Measurements from ENCODE around the gene SRC. TPM values are rescaled to one million over a fixed set of nuclear protein-coding genes. Genes with fewer than 3 reads are reported as not detected.

SRC gene
- polyA plus RNA-seq, 1 of the 3 experiments (the other 2 are of a cell fraction) = 23.8 TPM

DNA sequence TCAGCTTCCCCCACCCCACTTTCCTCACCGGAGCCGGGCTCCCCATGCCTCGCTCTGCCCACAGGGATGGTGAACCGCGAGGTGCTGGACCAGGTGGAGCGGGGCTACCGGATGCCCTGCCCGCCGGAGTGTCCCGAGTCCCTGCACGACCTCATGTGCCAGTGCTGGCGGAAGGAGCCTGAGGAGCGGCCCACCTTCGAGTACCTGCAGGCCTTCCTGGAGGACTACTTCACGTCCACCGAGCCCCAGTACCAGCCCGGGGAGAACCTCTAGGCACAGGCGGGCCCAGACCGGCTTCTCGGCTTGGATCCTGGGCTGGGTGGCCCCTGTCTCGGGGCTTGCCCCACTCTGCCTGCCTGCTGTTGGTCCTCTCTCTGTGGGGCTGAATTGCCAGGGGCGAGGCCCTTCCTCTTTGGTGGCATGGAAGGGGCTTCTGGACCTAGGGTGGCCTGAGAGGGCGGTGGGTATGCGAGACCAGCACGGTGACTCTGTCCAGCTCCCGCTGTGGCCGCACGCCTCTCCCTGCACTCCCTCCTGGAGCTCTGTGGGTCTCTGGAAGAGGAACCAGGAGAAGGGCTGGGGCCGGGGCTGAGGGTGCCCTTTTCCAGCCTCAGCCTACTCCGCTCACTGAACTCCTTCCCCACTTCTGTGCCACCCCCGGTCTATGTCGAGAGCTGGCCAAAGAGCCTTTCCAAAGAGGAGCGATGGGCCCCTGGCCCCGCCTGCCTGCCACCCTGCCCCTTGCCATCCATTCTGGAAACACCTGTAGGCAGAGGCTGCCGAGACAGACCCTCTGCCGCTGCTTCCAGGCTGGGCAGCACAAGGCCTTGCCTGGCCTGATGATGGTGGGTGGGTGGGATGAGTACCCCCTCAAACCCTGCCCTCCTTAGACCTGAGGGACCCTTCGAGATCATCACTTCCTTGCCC is 57.4 kb downstream of the SRC start:
- no peaks in the 10 kb centered on the region for H3K9me3 ChIP-seq
- peak overlapping the region in 1 of 2 experiments; percentile 29; a peak in 1 of 4 replicates for H3K27ac ChIP-seq (ENCODE audit: low read depth in 2 of 2, low read length in 1 of 2)
- no peak overlapping the region for H3K9ac ChIP-seq
- no peak overlapping the region for H3K4me3 ChIP-seq (ENCODE audit: low read depth in 2 of 2, low read length in 1 of 2)
- peaks cover 16% of the 10 kb centered on the region for H3F3A ChIP-seq (replicated peaks; ENCODE audit: insufficient read depth)
- peaks cover 0 to 26% of the 10 kb centered on the region in 2 experiments; a peak in 1 of 4 replicates for H3K4me1 ChIP-seq (ENCODE audit: control insufficient read depth in 1 of 2, insufficient read depth in 2 of 2, low read depth in 1 of 2, low read length in 1 of 2)
- H3K4me2 ChIP-seq = no peak overlapping the region
- H3K79me2 ChIP-seq (ENCODE audit: insufficient read depth) = no peaks in the 10 kb centered on the region
- TF ChIP-seq, protein P1, sequence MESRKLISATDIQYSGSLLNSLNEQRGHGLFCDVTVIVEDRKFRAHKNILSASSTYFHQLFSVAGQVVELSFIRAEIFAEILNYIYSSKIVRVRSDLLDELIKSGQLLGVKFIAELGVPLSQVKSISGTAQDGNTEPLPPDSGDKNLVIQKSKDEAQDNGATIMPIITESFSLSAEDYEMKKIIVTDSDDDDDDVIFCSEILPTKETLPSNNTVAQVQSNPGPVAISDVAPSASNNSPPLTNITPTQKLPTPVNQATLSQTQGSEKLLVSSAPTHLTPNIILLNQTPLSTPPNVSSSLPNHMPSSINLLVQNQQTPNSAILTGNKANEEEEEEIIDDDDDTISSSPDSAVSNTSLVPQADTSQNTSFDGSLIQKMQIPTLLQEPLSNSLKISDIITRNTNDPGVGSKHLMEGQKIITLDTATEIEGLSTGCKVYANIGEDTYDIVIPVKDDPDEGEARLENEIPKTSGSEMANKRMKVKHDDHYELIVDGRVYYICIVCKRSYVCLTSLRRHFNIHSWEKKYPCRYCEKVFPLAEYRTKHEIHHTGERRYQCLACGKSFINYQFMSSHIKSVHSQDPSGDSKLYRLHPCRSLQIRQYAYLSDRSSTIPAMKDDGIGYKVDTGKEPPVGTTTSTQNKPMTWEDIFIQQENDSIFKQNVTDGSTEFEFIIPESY (IDR thresholded peaks at IDR 0.05; ENCODE audit: borderline replicate concordance, low read depth) = no peak
- TF ChIP-seq RFX5 (IDR thresholded peaks at IDR 0.05; ENCODE audit: low read length) (no peak), NRF1 (IDR thresholded peaks at IDR 0.05; ENCODE audit: low read depth, low read length) (no peak), EP300 (IDR thresholded peaks at IDR 0.05; ENCODE audit: borderline replicate concordance in 1 of 2, low read depth in 1 of 2, low read length in 1 of 2) (no peak), CHD2 (IDR thresholded peaks at IDR 0.05; ENCODE audit: low read length, partially characterized antibody) (no peak)
- no peaks in the 10 kb centered on the region for H3K27me3 ChIP-seq (ENCODE audit: insufficient read depth)
- peaks cover 7 to 32% of the 10 kb centered on the region in 2 experiments for H3K36me3 ChIP-seq (replicated peaks in 1 of 2; ENCODE audit: control insufficient read depth in 1 of 2, insufficient read depth in 2 of 2, low read length in 1 of 2)
- POLR2A ChIA-PET = no interaction called here
- CTCF ChIA-PET = interaction anchor here (1.0 to 1.3 kb wide), 2 partner anchors 18 to 208 kb away, joined by 3 to 4 read pairs; no protein-coding TSS in a partner anchor
- no peaks in the 10 kb centered on the region for H3K9me2 ChIP-seq
- no peaks in the 10 kb centered on the region for H4K20me1 ChIP-seq (ENCODE audit: insufficient read depth)
- no peak for DNase-seq
- WGBS (ENCODE audit: low lambda C conversion rate) = 93% methylated on average over 25 of the region's 37 CpGs
- no peak overlapping the region for H2AFZ ChIP-seq (ENCODE audit: low read depth)

DNA sequence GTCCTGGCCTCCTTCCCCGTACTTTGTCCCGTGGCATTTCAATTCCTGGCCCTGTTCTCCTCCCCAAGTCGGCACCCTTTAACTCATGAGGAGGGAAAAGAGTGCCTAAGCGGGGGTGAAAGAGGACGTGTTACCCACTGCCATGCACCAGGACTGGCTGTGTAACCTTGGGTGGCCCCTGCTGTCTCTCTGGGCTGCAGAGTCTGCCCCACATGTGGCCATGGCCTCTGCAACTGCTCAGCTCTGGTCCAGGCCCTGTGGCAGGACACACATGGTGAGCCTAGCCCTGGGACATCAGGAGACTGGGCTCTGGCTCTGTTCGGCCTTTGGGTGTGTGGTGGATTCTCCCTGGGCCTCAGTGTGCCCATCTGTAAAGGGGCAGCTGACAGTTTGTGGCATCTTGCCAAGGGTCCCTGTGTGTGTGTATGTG is 58.5 kb downstream of the SRC start:
- H3K9me2 ChIP-seq = no peaks in the 10 kb centered on the region
- H3K27me3 ChIP-seq (ENCODE audit: insufficient read depth) = no peaks in the 10 kb centered on the region
- no peak overlapping the region for H3K4me3 ChIP-seq (ENCODE audit: low read depth in 2 of 2, low read length in 1 of 2)
- no peaks in the 10 kb centered on the region for H4K20me1 ChIP-seq (ENCODE audit: insufficient read depth)
- ChIA-PET POLR2A (no interaction called here), CTCF (interaction anchor here (0.6 to 1.7 kb wide), 2 partner anchors 8 to 19 kb away, joined by 3 to 5 read pairs; no protein-coding TSS in a partner anchor)
- 95% methylated on average over 5 of the region's 6 CpGs for WGBS (ENCODE audit: low lambda C conversion rate)
- peaks cover 5 to 24% of the 10 kb centered on the region in 2 experiments for H3K36me3 ChIP-seq (replicated peaks in 1 of 2; ENCODE audit: control insufficient read depth in 1 of 2, insufficient read depth in 2 of 2, low read length in 1 of 2)
- H3K9me3 ChIP-seq = no peaks in the 10 kb centered on the region
- peak overlapping the region in 1 of 2 experiments; percentile 29; a peak in 1 of 4 replicates for H3K27ac ChIP-seq (ENCODE audit: low read depth in 2 of 2, low read length in 1 of 2)
- no peak overlapping the region for H3K9ac ChIP-seq
- no peak overlapping the region for H3K4me2 ChIP-seq
- H3F3A ChIP-seq (replicated peaks; ENCODE audit: insufficient read depth) = peaks cover 16% of the 10 kb centered on the region
- H2AFZ ChIP-seq (ENCODE audit: low read depth) = no peak overlapping the region
- H3K4me1 ChIP-seq (ENCODE audit: control insufficient read depth in 1 of 2, insufficient read depth in 2 of 2, low read depth in 1 of 2, low read length in 1 of 2) = peaks cover 0 to 35% of the 10 kb centered on the region in 2 experiments; a peak in 1 of 4 replicates
- DNase-seq = no peak
- no peaks in the 10 kb centered on the region for H3K79me2 ChIP-seq (ENCODE audit: insufficient read depth)
- TF ChIP-seq, protein P2, sequence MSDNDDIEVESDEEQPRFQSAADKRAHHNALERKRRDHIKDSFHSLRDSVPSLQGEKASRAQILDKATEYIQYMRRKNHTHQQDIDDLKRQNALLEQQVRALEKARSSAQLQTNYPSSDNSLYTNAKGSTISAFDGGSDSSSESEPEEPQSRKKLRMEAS (IDR thresholded peaks at IDR 0.05; ENCODE audit: low read depth) = no peak
- TF ChIP-seq EZH2phosphoT487 (IDR thresholded peaks at IDR 0.05; ENCODE audit: borderline replicate concordance, low read depth) (no peak), RCOR1 (IDR thresholded peaks at IDR 0.05; ENCODE audit: low read length) (no peak), NRF1 (IDR thresholded peaks at IDR 0.05; ENCODE audit: low read depth, low read length) (no peak), SMC3 (IDR thresholded peaks at IDR 0.05; ENCODE audit: low read depth, low read length) (no peak), RAD21 (IDR thresholded peaks at IDR 0.05; ENCODE audit: low read length) (no peak), FOXM1 (IDR thresholded peaks at IDR 0.05; ENCODE audit: low read depth) (no peak), TEAD4 (IDR thresholded peaks at IDR 0.05; ENCODE audit: borderline replicate concordance, insufficient read depth) (no peak)
- TF ChIP-seq, protein P1 (IDR thresholded peaks at IDR 0.05; ENCODE audit: borderline replicate concordance, low read depth) = no peak
- TF ChIP-seq, protein P3, sequence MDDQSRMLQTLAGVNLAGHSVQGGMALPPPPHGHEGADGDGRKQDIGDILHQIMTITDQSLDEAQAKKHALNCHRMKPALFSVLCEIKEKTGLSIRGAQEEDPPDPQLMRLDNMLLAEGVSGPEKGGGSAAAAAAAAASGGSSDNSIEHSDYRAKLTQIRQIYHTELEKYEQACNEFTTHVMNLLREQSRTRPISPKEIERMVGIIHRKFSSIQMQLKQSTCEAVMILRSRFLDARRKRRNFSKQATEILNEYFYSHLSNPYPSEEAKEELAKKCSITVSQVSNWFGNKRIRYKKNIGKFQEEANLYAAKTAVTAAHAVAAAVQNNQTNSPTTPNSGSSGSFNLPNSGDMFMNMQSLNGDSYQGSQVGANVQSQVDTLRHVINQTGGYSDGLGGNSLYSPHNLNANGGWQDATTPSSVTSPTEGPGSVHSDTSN (IDR thresholded peaks at IDR 0.05) = no peak
- TF ChIP-seq, protein P4, sequence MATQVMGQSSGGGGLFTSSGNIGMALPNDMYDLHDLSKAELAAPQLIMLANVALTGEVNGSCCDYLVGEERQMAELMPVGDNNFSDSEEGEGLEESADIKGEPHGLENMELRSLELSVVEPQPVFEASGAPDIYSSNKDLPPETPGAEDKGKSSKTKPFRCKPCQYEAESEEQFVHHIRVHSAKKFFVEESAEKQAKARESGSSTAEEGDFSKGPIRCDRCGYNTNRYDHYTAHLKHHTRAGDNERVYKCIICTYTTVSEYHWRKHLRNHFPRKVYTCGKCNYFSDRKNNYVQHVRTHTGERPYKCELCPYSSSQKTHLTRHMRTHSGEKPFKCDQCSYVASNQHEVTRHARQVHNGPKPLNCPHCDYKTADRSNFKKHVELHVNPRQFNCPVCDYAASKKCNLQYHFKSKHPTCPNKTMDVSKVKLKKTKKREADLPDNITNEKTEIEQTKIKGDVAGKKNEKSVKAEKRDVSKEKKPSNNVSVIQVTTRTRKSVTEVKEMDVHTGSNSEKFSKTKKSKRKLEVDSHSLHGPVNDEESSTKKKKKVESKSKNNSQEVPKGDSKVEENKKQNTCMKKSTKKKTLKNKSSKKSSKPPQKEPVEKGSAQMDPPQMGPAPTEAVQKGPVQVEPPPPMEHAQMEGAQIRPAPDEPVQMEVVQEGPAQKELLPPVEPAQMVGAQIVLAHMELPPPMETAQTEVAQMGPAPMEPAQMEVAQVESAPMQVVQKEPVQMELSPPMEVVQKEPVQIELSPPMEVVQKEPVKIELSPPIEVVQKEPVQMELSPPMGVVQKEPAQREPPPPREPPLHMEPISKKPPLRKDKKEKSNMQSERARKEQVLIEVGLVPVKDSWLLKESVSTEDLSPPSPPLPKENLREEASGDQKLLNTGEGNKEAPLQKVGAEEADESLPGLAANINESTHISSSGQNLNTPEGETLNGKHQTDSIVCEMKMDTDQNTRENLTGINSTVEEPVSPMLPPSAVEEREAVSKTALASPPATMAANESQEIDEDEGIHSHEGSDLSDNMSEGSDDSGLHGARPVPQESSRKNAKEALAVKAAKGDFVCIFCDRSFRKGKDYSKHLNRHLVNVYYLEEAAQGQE (IDR thresholded peaks at IDR 0.05; ENCODE audit: low read depth, low read length) = no peak

All from SK-N-SH (cell line).